NCI-H524 (cell line): ENCODE results near the gene PCSK1.

Experiments
- DNase-seq, 2 experiments: peaks; one replicate each; lab custom pipeline; 2025; lab: John Stamatoyannopoulos, UW

PCSK1 gene

DNA sequence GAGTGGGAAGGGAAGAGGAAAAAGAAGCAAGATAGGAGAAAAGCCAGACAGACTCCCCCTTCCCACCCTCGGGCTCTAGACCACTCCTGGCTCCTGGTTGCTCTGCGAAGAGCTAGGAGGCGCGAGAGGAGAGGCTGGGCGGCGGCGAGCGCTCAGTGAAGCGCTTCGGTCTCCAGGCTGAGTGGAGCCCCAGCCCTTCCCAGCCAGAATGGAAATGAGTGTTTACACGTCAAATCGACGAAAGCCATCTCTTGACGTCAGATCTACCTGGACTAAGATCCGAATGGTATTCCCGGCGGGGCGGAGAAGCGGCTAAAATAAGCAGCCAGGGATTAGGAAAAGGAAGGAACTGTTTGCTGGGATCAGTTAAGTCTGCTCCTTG, at the start of gene PCSK1:
Gene PCSK1 (minus strand): TSS at position 183 of the 382 bp plus-strand sequence. CDS start 206 bp downstream, outside the sequence.
- DNase-seq = peak; percentile 41 to 52

GRCh38 chr5:96481867-96482266, 48.8 kb upstream of the PCSK1 start:
- DNase-seq = no peak

- no peak for DNase-seq
Measured at GRCh38 chr5:96481009-96481786, 48.1 kb upstream of the PCSK1 start.

DNA sequence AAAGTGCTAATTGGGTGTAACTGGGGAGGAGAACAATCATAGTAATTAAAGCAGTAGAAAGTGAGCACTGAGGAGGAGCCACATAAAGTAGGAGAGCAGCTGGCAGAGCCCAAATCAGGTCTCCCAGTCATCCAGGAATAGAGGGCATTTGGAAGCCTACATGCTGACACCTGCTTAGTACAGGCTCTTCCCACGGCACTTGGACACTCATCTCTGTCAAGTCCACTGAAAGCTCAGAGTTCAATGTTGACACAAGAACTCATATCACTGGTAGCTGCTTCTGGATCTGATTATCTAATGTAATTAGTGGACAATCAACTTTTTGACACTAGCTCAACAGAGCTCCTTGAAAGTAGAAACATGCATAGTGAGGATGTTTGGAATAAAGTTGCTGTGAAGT, 45.9 kb upstream of the PCSK1 start:
- DNase-seq = no peak

GRCh38 chr5:96476654-96477053, 43.6 kb upstream of the PCSK1 start:
- DNase-seq = peak in 1 of 2 experiments; percentile 72

- DNase-seq = no peak
Measured at GRCh38 chr5:96474073-96474472, 41.0 kb upstream of the PCSK1 start.

- no peak for DNase-seq
Measured at GRCh38 chr5:96473155-96473554, 40.1 kb upstream of the PCSK1 start.

GRCh38 chr5:96470785-96471184, 37.7 kb upstream of the PCSK1 start:
- no peak for DNase-seq

DNA sequence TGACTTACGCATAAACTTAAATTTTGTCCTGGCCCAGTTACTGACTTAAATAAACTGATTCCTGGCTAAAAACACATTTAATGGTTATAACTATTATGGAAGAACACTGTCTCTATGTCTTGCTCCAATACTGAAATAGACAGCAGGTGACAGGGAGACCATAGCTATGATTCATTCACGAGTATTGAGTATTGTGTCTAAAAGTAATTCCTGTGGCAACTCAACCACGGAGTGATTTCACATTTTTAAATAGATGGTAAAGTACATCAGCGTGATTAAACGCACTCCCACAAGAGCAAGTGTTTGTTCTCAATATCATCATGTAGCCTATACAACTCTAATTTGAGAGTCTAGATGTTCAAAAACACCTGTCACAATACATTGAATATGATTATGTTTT, 35.9 kb upstream of the PCSK1 start:
- no peak for DNase-seq

- no peak for DNase-seq
Measured at GRCh38 chr5:96463091-96463490, 30.0 kb upstream of the PCSK1 start.

DNA sequence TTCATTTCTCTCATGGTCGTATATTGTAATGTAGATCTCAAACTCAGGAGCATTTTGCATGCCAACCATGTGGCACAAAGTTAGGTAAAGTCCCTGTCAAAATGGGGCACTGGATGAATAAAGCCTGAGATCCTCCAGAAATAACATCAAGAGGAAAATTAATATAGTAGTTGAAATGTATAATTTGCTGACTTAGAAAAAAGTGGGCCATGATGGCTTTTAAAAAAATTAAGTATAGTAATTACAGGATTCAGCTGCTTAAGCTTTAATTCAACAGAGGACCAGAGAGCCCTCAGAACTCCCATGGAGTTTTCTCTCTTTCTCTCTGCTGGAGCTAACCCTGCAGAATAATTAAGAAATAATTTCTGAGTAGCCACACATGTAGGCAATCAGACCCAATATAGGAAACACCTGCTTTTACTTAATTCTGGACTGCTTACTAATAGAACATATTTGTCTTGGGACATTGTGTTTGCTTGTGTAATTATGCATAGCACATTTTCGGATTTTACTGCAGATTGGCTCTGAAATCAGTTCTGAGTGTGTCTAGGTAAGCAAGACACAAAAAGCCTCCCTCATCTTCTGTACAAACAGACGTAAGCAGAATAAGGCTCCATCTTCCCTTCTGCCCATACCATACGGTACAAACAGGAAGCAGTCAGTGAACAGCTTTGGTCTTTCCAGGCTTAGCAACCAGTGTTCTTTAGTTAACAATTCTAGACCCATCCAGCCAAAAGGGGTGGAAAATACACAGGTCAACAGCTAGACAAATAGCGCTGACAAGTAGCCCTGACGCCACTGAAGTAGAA, 26.5 kb upstream of the PCSK1 start:
- peak; percentile 24 to 55 for DNase-seq

DNA sequence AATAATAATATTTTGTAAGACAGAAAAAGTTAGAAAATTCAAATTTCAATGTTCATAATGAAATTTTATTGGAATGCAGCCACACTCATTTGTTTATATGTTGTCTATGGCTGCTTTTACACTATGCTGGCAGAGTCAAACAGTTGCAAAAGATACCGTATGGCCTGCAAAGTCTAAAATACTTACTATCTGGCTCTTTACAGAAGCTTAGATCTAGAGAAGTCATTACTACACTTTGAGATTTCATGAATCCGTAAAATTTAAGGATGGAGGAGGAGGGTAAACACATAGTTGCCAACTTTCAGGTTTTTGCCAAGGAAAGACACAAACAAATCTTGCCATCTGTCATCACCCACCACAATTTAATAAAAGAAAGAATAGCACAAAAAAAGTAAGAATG, 25.1 kb upstream of the PCSK1 start:
- no peak for DNase-seq

- DNase-seq = no peak
Measured at GRCh38 chr5:96455789-96456188, 22.7 kb upstream of the PCSK1 start.

DNA sequence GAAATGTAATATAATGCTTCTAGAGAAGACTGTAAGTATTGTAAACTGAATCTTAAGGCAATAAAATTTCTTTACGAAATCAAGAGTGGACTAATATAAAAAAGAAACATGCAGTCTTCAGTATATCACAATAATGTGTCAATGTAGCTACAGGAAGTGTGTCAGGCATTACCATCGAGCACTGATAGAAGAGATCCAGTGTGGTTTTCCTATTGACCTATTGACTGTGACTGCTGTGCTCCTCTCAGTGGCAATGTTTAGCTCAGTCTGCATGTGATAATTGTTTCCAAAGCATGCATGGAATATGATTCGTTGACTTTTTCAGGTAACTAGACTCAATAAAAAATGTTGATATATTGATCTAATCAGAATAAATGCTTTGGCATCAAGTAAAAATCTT, 20.3 kb upstream of the PCSK1 start:
- DNase-seq = no peak

DNA sequence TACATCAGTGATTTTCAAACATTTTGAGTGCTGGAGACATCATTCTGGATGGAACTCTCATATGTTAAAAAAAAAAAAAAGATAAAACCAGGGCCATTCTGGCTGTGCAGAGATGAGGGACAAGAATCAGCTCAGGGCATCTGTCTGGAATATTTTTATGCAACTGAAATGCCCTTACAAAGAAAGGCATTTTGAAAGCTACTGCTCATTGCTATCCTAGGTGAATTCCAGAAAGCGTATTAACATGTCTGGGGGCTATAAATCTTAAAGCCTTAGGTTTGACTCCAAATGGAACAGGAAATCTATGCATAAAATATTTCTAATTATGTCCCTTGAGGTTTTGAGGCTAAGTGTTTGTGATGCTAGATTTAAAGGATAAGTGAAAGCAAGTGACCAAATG, 14.9 kb upstream of the PCSK1 start:
- no peak for DNase-seq

GRCh38 chr5:96440185-96440538, 7.1 kb upstream of the PCSK1 start:
- DNase-seq = no peak

DNA sequence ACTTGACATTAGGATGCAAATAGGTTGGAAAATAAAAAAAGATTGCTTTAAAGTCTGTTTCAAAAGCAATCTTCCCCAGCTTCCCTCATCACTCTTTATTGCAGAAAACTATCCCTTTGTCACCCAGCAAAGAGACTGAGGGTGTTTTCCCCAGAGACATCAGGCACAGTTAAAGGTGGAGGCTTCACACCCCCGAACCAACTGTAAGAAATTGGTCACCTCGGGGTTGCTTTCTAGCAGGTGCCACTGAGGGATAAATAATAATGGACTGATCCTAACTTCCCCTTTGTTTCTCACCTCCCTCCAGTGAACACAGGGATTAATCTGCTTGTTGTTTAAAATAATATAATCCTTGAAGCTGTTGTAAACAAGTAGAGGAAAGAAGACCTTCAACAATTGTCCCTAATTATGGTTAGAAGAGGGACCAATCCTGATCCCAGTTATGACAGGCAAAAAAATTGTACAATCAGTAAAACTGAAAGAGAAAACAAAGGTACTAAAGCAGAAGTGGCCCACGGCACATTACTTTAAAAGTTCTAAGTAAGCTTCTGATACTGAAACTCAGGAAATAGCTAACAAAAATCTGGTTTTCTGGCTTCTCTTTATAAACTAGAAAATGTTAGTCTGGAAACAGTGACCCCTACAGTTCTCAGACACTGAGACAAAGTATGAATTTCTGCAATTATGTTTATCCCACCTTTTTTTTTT, 6.6 kb upstream of the PCSK1 start:
- no peak for DNase-seq

GRCh38 chr5:96434201-96434645, 1.2 kb upstream of the PCSK1 start:
- peak; percentile 12 to 63 for DNase-seq

DNA sequence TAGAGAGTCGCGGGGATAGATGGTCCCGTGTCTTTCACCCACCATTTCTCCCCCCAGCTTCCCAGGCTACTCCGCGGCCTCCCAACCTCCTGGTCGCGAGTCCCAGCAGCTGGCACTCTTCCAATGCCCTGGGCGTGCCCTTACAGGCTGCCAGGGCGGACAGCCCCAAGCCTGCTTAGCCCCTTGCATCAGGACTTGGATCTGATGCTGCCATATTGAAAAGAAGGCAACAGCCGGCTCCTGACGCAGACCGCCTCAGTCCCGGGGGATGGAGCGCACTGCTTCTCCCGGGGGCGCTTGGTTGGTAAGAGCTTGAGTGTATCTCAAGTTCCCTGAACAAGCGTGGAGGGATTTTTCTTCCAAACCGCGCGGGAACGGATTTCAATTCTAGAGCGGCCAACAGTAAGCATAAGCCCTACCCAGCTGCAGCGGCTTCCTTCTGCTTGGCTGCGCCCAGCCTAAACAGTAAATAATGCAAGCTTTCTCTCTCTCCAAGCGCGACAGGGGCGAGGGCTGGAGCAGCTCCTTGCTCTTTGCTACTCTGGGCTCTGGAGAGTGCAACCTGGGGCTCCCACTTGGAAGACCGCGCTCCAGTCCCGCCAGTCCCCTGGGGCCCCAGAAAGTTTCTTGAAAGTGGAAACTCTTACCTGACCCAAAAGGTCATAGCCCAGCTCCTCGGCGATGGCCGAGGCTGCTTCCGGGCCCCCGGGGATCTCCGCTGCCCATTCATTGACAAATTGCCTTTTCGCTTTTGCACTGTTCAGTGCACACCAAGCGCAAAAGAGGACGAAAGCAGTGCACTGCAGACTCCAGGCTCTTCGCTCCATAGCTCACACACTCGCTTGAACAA, 607 bp downstream of the PCSK1 start:
- peak; percentile 78 to 85 for DNase-seq

DNA sequence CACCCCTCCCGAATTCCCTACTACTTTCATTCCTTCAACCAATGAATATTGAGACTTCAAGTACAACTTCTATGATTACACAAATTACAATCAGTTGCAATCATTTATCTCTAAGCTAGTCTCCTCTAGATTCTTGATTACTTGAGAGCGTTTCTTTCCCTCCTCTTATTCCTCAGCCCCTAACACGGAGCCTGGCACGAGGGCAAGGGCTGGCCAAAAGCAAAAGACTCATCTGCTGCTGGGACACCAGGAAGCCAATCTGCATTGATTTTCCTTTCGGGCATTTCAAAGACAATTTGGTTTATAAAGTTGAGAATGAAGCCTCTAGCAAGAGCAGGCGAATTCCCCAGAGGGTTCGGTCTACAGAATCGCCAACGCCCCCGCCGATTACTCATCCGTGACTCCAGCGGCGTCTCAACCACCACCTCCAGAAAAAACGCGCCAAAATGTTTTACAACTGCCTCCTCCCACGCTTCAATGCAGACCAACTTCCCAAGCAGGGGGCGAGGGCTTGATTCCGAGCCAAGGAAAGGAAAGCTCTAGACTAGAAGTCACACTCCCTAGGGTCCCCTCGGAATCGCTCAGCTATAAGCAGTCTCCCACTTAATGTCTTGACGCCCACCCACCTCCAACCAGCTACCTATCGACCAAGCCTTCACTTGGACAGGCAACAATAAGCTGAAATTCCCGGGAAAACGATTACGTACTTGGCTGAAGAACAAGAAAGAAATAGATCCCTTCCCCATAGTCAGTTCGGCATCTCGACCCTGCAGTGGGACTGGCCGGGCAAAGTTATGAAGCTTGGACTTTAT, 1.5 kb downstream of the PCSK1 start:
- DNase-seq = peak; percentile 70 to 79

- no peak for DNase-seq
Measured at GRCh38 chr5:96427824-96428223, 5.2 kb downstream of the PCSK1 start.
